ENCODE measurements around the gene MTRR.

- TF ChIP-seq CTCF (conservative IDR thresholded peaks at IDR 0.05; ENCODE audit: low read depth, low read length) (no peak), POLR2A (IDR thresholded peaks at IDR 0.05; ENCODE audit: low read depth, low read length) (no peak), RAD21 (IDR thresholded peaks at IDR 0.05; ENCODE audit: low read length) (no peak), RCOR1 (IDR thresholded peaks at IDR 0.05; ENCODE audit: insufficient replicate concordance, low read length) (no peak), USF2 (IDR thresholded peaks at IDR 0.05; ENCODE audit: low read depth, low read length) (no peak)
Measured at GRCh38 chr5:7874639-7875038, 5.7 kb downstream of the MTRR start.
